T-helper 1 cell treated with Interleukin-12 subunit alpha and Interleukin-12 subunit beta and Interleukin-4 antibody, amounts not matched to agents 30 μg/mL and 1 μg/mL, for 36 hours (primary cell): ENCODE measurements around the gene DNAJB9.

Source experiments
- H3K27ac Mint-ChIP-seq: one replicate; pipeline ENCODE4 v1.8.0; 2021; ENCODE audit warnings: mild to moderate bottlenecking, mixed read lengths
- H3K27me3 Mint-ChIP-seq: one replicate; pipeline ENCODE4 v1.8.0; 2021; ENCODE audit warnings: low read depth, mixed read lengths
- H3K36me3 Mint-ChIP-seq: one replicate; pipeline ENCODE4 v1.8.0; 2021; ENCODE audit warnings: low read depth, mixed read lengths
- H3K4me1 Mint-ChIP-seq: one replicate; pipeline ENCODE4 v1.8.0; 2021; ENCODE audit warnings: low read depth, mixed read lengths
- H3K4me3 Mint-ChIP-seq: one replicate; pipeline ENCODE4 v1.8.0; 2021; ENCODE audit warnings: mild to moderate bottlenecking, moderate library complexity, mixed read lengths
- H3K9me3 Mint-ChIP-seq: one replicate; pipeline ENCODE4 v1.8.0; 2021; ENCODE audit warnings: mixed read lengths

Gene DNAJB9

DNA sequence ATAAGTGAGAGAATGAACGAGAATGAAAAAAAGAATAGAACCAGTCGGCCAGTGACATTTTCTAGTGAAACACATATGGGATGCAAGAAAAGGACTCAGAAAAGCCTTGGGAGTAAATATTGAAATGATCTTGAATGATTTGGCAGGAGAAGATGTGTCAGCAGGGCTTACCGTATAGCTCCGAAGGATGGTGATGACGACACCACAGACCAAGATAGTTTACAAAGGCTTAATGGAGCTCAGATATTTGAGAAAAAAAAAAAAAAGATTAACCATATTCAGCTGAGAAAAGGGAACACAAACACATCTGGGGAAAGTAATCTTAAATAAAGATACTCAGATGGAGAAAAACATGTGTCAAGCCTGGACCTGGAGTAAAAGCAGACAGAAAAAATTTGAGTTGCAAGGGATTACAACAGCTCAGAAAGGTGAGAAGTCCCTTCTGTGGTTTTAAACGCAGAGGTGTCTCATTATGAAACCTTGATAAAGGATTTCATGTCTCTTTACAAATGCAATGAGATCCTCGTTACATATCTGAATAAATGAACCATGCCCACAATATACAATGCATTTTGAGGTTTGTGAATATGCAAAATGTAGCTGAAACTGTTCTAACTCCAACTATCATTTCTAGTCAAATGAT lies 36.0 kb downstream of the DNAJB9 start:
- Mint-ChIP-seq H3K36me3 (no peaks in the 10 kb centered on the region), H3K27me3 (peaks cover 8% of the 10 kb centered on the region), H3K9me3 (no peaks in the 10 kb centered on the region), H3K27ac (no peak overlapping the region), H3K4me1 (no peaks in the 10 kb centered on the region), H3K4me3 (no peak overlapping the region)

DNA sequence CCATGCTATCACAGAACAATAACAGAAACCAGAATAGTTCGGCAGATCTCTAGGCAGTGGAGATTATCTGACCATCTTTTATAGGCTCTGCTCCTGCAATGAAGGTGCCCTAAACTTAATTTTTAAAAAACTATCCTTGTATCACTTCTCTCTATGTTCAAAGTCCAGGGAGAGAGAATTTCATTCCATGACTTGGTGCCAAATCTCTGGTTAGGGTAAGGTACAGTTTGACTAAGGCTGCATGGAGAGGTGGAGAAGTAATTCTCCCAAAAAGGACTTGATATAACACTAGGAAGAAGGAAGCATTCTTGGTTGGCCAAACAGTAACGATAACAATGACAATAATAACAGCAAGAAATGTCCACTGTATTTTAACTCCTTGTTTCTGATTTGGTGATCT lies 40.0 kb downstream of the DNAJB9 start:
- no peak overlapping the region for H3K27ac Mint-ChIP-seq
- no peaks in the 10 kb centered on the region for H3K36me3 Mint-ChIP-seq
- no peaks in the 10 kb centered on the region for H3K9me3 Mint-ChIP-seq
- H3K27me3 Mint-ChIP-seq, result peaks cover 15% of the 10 kb centered on the region
- H3K4me1 Mint-ChIP-seq, result no peaks in the 10 kb centered on the region
- no peak overlapping the region for H3K4me3 Mint-ChIP-seq

DNA sequence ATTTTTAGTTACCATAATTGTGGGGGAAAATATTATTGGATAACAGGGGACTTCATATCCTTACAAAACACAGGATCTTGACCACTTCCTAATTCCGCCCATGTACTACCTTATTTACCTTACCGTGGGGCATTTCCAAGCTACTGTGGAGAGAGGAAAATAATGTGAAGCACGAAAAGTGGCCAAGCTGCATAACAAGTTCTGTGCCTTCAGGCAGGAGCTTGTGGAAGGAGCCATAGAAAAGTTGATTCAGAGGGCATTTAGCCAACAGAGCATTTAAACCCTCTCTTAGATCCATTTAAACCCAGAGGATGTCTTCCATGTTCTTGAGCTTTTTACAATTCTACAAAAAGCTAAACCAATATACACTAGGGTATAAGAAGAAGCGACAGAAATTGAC lies 41.6 kb downstream of the DNAJB9 start:
- no peaks in the 10 kb centered on the region for H3K9me3 Mint-ChIP-seq
- H3K4me1 Mint-ChIP-seq, result no peaks in the 10 kb centered on the region
- peaks cover 10% of the 10 kb centered on the region for H3K27me3 Mint-ChIP-seq
- no peaks in the 10 kb centered on the region for H3K36me3 Mint-ChIP-seq
- no peak overlapping the region for H3K4me3 Mint-ChIP-seq
- no peak overlapping the region for H3K27ac Mint-ChIP-seq

DNA sequence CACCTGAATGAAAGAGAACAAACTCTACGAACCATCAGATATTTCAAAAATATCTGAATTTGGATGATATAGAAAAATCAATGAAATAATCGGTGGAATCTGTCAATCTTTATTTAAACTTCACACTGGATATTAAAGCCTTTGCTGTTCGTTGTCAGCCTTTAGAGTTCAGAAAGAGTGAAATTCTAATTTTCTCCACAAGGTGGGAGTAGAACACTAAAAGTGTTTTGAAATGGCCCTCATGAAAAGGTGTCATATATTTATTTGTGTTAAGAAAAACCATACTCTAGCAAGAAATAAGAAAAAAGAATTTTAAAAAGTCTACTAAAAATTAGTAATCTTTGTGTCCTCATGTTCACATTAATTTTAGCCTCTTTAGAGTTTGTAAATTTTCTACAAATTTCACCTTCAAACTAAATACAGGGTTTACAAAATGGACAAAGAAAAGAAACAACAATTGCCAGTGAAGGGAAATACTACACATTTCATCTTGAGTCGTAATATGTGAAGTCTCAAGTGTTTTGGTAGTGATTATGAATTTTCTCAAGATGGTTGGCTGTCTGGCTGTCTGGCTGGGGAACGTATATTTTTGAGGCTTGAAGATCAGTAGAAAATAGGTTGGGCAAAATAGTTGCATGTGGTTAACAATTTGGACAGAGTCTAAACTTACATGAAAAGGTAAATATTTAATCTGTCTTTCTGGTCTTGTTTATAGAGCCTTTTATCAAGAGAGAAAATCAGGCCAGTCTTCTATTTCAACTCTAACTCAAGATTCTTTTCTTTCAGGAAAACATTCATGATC lies 43.7 kb downstream of the DNAJB9 start:
- Mint-ChIP-seq H3K27ac (no peak overlapping the region), H3K9me3 (no peaks in the 10 kb centered on the region), H3K4me1 (no peaks in the 10 kb centered on the region), H3K36me3 (no peaks in the 10 kb centered on the region), H3K27me3 (peaks cover 7% of the 10 kb centered on the region), H3K4me3 (no peak overlapping the region)

DNA sequence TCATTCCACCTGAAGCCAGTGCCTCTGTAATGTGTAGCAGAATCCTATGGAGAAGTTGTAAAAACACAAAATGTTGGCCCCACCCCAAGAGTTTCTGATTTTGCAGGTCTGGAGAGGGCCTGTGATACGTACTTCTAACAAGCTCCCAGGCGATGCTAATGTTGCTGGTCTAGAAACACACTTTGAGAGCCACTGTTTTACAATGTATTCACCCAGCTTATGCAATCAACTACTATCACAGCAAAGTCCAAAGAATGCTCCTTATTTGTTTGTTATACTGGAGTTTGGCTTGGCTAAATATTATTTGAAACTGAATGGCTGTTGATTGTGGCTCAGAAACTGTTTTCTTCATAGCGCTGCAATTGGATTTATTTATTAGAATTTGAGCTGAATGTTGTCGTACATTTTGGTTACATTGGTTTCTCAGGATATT lies 44.3 kb downstream of the DNAJB9 start:
- peaks cover 7% of the 10 kb centered on the region for H3K27me3 Mint-ChIP-seq

DNA sequence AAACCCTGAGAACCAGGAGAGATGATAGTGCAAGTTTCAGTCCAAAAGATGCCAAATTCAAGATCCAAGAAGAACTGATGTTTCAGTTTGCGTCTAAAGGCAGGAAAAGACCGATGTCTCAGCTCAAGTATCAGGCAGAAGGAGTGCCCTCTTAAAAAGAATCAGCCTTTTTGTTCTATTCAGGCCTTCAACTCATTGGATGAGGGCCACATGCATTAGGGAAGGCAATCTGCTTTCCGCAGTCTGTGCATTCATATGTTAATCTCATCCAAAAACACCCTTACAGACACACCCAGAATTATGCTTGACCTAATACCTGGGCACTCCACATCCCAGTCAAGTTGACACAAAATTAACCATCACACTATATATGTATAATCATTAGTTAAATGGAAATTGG lies 45.2 kb downstream of the DNAJB9 start:
- Mint-ChIP-seq H3K36me3 (no peaks in the 10 kb centered on the region), H3K4me3 (no peak overlapping the region), H3K4me1 (no peaks in the 10 kb centered on the region), H3K27ac (no peak overlapping the region), H3K9me3 (no peaks in the 10 kb centered on the region), H3K27me3 (peaks cover 7% of the 10 kb centered on the region)

More for the DNA sequence above, 44.3 kb downstream of the DNAJB9 start:
- no peak overlapping the region for H3K4me3 Mint-ChIP-seq
- H3K9me3 Mint-ChIP-seq, result no peaks in the 10 kb centered on the region
- H3K36me3 Mint-ChIP-seq, result no peaks in the 10 kb centered on the region
- no peak overlapping the region for H3K27ac Mint-ChIP-seq
- H3K4me1 Mint-ChIP-seq, result no peaks in the 10 kb centered on the region

DNA sequence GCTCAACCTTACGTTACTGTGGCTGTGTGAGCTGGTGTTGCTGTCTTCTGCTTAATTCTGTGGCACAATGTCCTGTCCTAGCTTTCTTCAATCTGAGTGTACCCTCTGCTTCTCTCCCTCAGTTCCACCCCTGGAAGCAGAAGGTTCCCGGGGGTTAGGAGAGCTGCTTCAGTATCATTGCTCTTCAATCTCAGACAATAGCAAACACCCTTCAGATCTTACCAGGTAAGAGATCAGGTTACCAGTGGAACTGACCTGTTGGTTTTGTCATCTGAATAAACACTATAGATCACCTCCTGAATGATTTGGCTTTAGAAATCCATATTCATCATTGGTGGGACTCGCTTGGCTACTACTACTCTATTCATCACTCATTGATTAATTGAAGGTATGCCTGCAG lies 48.4 kb downstream of the DNAJB9 start:
- Mint-ChIP-seq H3K36me3 (no peaks in the 10 kb centered on the region), H3K27me3 (no peaks in the 10 kb centered on the region), H3K9me3 (no peaks in the 10 kb centered on the region), H3K4me1 (no peaks in the 10 kb centered on the region), H3K27ac (no peak overlapping the region), H3K4me3 (no peak overlapping the region)

DNA sequence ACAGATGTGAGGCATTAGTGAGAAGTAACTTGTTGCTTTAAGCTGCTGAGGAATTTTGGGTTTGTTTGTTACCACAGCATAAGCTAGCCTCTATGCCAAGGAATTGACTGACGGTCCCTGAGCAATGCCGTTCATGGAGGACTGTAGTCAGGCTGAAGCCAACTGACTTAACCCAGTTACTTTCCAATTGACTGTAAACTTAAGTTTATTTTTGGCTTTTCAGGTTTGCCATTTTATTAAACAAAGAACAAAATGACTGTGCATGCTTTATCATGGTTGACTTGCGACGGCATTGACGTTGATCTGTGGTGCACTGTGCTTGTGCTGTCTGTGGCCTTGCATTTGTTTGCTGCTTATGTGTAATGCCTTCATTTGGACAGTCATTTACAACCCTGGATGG lies 53.5 kb downstream of the DNAJB9 start:
- Mint-ChIP-seq H3K27me3 (no peaks in the 10 kb centered on the region), H3K27ac (no peak overlapping the region), H3K4me1 (no peaks in the 10 kb centered on the region)

More for the DNA sequence above, 53.5 kb downstream of the DNAJB9 start:
- Mint-ChIP-seq H3K36me3 (no peaks in the 10 kb centered on the region), H3K9me3 (no peaks in the 10 kb centered on the region), H3K4me3 (no peak overlapping the region)
